K562 (cell line): Measurements from ENCODE around the gene NCDN. TPM values are rescaled to one million over a fixed set of nuclear protein-coding genes. Genes with fewer than 3 reads are reported as not detected.
A peak's percentile ranks its signal among the peaks of the same experiment; 100 is the strongest.

Experiments used
- ATAC-seq: fragments of 200-7000 bp; cut with Tn5 transposase; 3 replicates; pipeline ENCODE4 v1.9.1; 2020; ENCODE audit warnings: moderate library complexity
- BruUV-seq: library from RNA; stranded (reverse); fragments of 400-500 nt; replicated peaks from 2 replicates; lab custom pipeline; 2021; lab: Mats Ljungman, UMichigan
- CTCF ChIA-PET: fragments of 300-600 bp; formaldehyde crosslinking; extraction: SDS; loops from one replicate; lab custom pipeline; 2021; ENCODE audit warnings: low intra/inter-chr PET ratio; lab: Yijun Ruan, JAX
- POLR2A ChIA-PET: fragments of 300-600, 350-650 bp; sonication (Branson Sonifier 250); formaldehyde crosslinking; extraction: SDS; loops from one replicate; lab custom pipeline; 2021; ENCODE audit warnings: antibody characterized with exemption, inconsistent platforms; lab: Yijun Ruan, JAX
- DNase-seq, 4 experiments: peaks; one replicate each; pipeline versions ENCODE4 v3.0.0 to v3.0.0-alpha.2; 2011 to 2018; ENCODE audit warnings: low spot score in 3 of 4, mixed read lengths in 3 of 4; ENCODE audit errors: extremely low read depth in 1 of 4
- FAIRE-seq: peaks from 2 replicates; lab custom pipeline; 2011; peaks lifted over from hg19 to GRCh38; lab: Jason Lieb, UNC
- H2AFZ ChIP-seq: 2 replicates; pipeline ENCODE4 v1.6.0; 2011; ENCODE audit warnings: low read depth, low read length, control low read depth, inconsistent platforms
- H3K27ac ChIP-seq: fragments of 200-600 bp; 3 replicates; pipeline ENCODE4 v1.8.0; 2011; ENCODE audit warnings: low read depth, mild to moderate bottlenecking, control low read depth, inconsistent platforms, low read length, moderate library complexity, mixed read lengths; ENCODE audit errors: extremely low read depth
- H3K27me3 ChIP-seq, 2 experiments: fragments of 300-600 bp in 1 of 2; 2 replicates in 1 of 2; 3 replicates in 1 of 2; pipeline versions ENCODE4 v1.6.0 to v1.8.0; 2011; ENCODE audit warnings: inconsistent platforms in 2 of 2, low read length in 2 of 2, mild to moderate bottlenecking in 1 of 2, mixed read lengths in 1 of 2, moderate library complexity in 1 of 2; ENCODE audit not compliant: control insufficient read depth in 2 of 2, insufficient read depth in 2 of 2
- H3K36me3 ChIP-seq: fragments of 300-600 bp; 3 replicates; pipeline ENCODE4 v1.8.0; 2011; ENCODE audit warnings: mild to moderate bottlenecking, low read length, inconsistent platforms; ENCODE audit not compliant: control insufficient read depth, insufficient read depth
- H3K4me1 ChIP-seq, 2 experiments: fragments of 200-600 bp in 1 of 2; replicated peaks in 1 of 2; 2 replicates in 1 of 2; 3 replicates in 1 of 2; pipeline versions ENCODE4 v1.5.1 to v1.8.0; 2011; ENCODE audit warnings: inconsistent platforms in 2 of 2, low read length in 2 of 2, mild to moderate bottlenecking in 1 of 2, mixed read lengths in 1 of 2, moderate library complexity in 1 of 2; ENCODE audit not compliant: control insufficient read depth in 2 of 2, insufficient read depth in 2 of 2
- H3K4me2 ChIP-seq: 2 replicates; pipeline ENCODE4 v1.6.1; 2011; ENCODE audit warnings: low read length, control low read depth, inconsistent platforms, mixed read lengths; ENCODE audit not compliant: insufficient read depth
- H3K4me3 ChIP-seq: fragments of 200-600 bp; sonication (generic), shearing (Covaris generic); 2 replicates; pipeline ENCODE4 v1.5.1; 2016; ENCODE audit warnings: control low read depth, inconsistent platforms
- H3K79me2 ChIP-seq: fragments of 200-600 bp; 3 replicates; pipeline ENCODE4 v1.8.0; 2011; ENCODE audit warnings: low read length, inconsistent platforms; ENCODE audit not compliant: control insufficient read depth, insufficient read depth
- H3K9ac ChIP-seq, 2 experiments: 2 replicates each; pipeline versions ENCODE4 v1.6.0 to v1.6.1; 2011; ENCODE audit warnings: low read depth in 2 of 2, low read length in 2 of 2, control low read depth in 1 of 2, inconsistent platforms in 1 of 2, mild to moderate bottlenecking in 1 of 2, mixed read lengths in 1 of 2; ENCODE audit not compliant: insufficient read depth in 1 of 2
- H3K9me1 ChIP-seq: one replicate; pipeline ENCODE4 v1.6.0; 2011; ENCODE audit warnings: inconsistent platforms, mild to moderate bottlenecking, low read length, moderate library complexity; ENCODE audit not compliant: control insufficient read depth, insufficient read depth
- H3K9me3 ChIP-seq: replicated peaks from 2 replicates; pipeline ENCODE4 v1.5.1; 2011; ENCODE audit warnings: low read depth, low read length, inconsistent platforms; ENCODE audit not compliant: control insufficient read depth, insufficient read depth
- H4K20me1 ChIP-seq: replicated peaks from 2 replicates; pipeline ENCODE4 v1.6.1; 2011; ENCODE audit warnings: low read length, inconsistent platforms, mixed read lengths; ENCODE audit not compliant: control insufficient read depth, insufficient read depth
- ARNT ChIP-seq, 2 experiments: fragments of 450-650 bp; IDR thresholded peaks; 2 replicates each; pipeline ENCODE4 v1.6.1; 2016; ENCODE audit warnings: mild to moderate bottlenecking in 1 of 2
- ATF7 ChIP-seq: fragments of 450-650 bp; IDR thresholded peaks from 2 replicates; pipeline ENCODE4 v1.7.1; 2014; ENCODE audit warnings: mild to moderate bottlenecking, moderate library complexity
- CHD2 ChIP-seq: IDR thresholded peaks from 2 replicates; pipeline ENCODE4 v1.6.1; 2011; ENCODE audit warnings: low read depth, low read length
- FOXP4 ChIP-seq: sonication (generic); formaldehyde crosslinking; IDR thresholded peaks from 2 replicates; pipeline ENCODE4 v1.8.0; 2022; ENCODE audit warnings: mild to moderate bottlenecking, missing genetic modification reagents, borderline replicate concordance
- HDAC3 ChIP-seq: fragments of 450-650 bp; IDR thresholded peaks from 2 replicates; pipeline ENCODE4 v1.6.1; 2018; ENCODE audit warnings: borderline replicate concordance, mild to moderate bottlenecking, moderate library complexity; ENCODE audit not compliant: partially characterized antibody
- KAT7 ChIP-seq: sonication (generic); formaldehyde crosslinking; IDR thresholded peaks from 2 replicates; pipeline ENCODE4 v1.8.0; 2022; ENCODE audit warnings: missing genetic modification reagents, mild to moderate bottlenecking, borderline replicate concordance
- KDM5B ChIP-seq: fragments of 200-600 bp; sonication (generic); IDR thresholded peaks from 2 replicates; pipeline ENCODE4 v1.6.1; 2012; ENCODE audit warnings: low read depth, mild to moderate bottlenecking, moderate library complexity, low read length, control low read depth, inconsistent platforms; ENCODE audit not compliant: insufficient replicate concordance
- L3MBTL2 ChIP-seq: fragments of 450-650 bp; IDR thresholded peaks from 2 replicates; pipeline ENCODE4 v1.6.1; 2016; ENCODE audit warnings: mild to moderate bottlenecking, moderate library complexity
- MECOM ChIP-seq: fragments of 250-450 bp; sonication (Bioruptor Pico); IDR thresholded peaks from 2 replicates; pipeline ENCODE4 v1.8.0; 2022; ENCODE audit warnings: inconsistent platforms
- MLX ChIP-seq, 2 experiments: fragments of 450-650 bp in 1 of 2; sonication (generic) in 1 of 2; formaldehyde crosslinking; conservative IDR thresholded peaks; 2 replicates each; pipeline versions ENCODE4 v1.4.0 to v1.8.1; 2020 to 2022; ENCODE audit warnings: mild to moderate bottlenecking in 1 of 2, missing genetic modification reagents in 1 of 2
- TCF3 ChIP-seq: sonication (generic); formaldehyde crosslinking; IDR thresholded peaks from 2 replicates; pipeline ENCODE4 v1.4.0; 2020; ENCODE audit warnings: mild to moderate bottlenecking, missing genetic modification reagents
- USF2 ChIP-seq: sonication (generic); formaldehyde crosslinking; IDR thresholded peaks from 2 replicates; pipeline ENCODE4 v1.5.0; 2020; ENCODE audit warnings: missing genetic modification reagents
- ZNF133 ChIP-seq: fragments of 250-450 bp; sonication (Bioruptor Pico); IDR thresholded peaks from 2 replicates; pipeline ENCODE4 v1.4.0; 2020; ENCODE audit warnings: mild to moderate bottlenecking
- ZNF165 ChIP-seq: fragments of 250-450 bp; sonication (Bioruptor Pico); IDR thresholded peaks from 2 replicates; pipeline ENCODE4 v1.4.0; 2020; ENCODE audit warnings: borderline replicate concordance
- ZNF212 ChIP-seq: fragments of 450-650 bp; formaldehyde crosslinking; IDR thresholded peaks from 2 replicates; pipeline ENCODE4 v1.4.0; 2020; ENCODE audit warnings: mild to moderate bottlenecking
- ZNF507 ChIP-seq: conservative IDR thresholded peaks from 2 replicates; pipeline ENCODE4 v1.6.1; 2017; ENCODE audit warnings: missing genetic modification characterization, missing compliant biosample characterization
- ZNF512 ChIP-seq: IDR thresholded peaks from 2 replicates; pipeline ENCODE4 v1.6.1; 2016; ENCODE audit warnings: missing genetic modification characterization, missing compliant biosample characterization
- ZNF586 ChIP-seq: fragments of 450-650 bp; formaldehyde crosslinking; conservative IDR thresholded peaks from 2 replicates; pipeline ENCODE4 v1.4.0; 2020; ENCODE audit warnings: mild to moderate bottlenecking, moderate library complexity
- WGBS: fragments of 100-300 bp; shearing (Covaris generic); methylation state at CpG from one replicate; pipeline ENCODE4 v1.1.6; 2016; ENCODE audit warnings: low coverage, mixed read lengths; ENCODE audit not compliant: insufficient coverage; ENCODE audit errors: missing lambda C conversion rate; 5-methylcytosine and 5-hydroxymethylcytosine counted together
- in situ Hi-C: fragments of 300-500 bp; cut with MboI; formaldehyde crosslinking; loops from 4 replicates; pipeline ENCODE4 v1.15.0; 2018; ENCODE audit warnings: inconsistent platforms, mixed read lengths
- intact Hi-C: fragments of 100-400 bp; cut with micrococcal nuclease; formaldehyde crosslinking; loops from 2 replicates; pipeline ENCODE4 v1.14.2; 2022
- polyA plus RNA-seq, 8 experiments: library from polyadenylated mRNA; depleted of rRNA in 4 of 8; stranded (reverse) in 5 of 8; unstranded in 3 of 8; fragments of >200 nt; fragmentation: Nextera tagmentation in 2 of 8; fragmentation: Illumina TruSeq in 1 of 8; extraction: Ambion mirVana in 2 of 8; extraction: Trizol in 1 of 8; gene quantifications; 2 replicates each; pipeline versions ENCODE4 v1.2.1 to v1.2.3, GENCODE V29; 2011 to 2014; ENCODE audit warnings: inconsistent platforms in 1 of 8, missing spikeins in 1 of 8
- total RNA-seq, 7 experiments: library from RNA; depleted of rRNA in 6 of 7; stranded (reverse); fragments of >200 nt in 6 of 7; fragmentation: Illumina TruSeq in 2 of 7; extraction: Trizol in 2 of 7; gene quantifications; 2 replicates each; pipeline versions ENCODE4 v1.2.1 to v1.2.3, GENCODE V29; 2011 to 2021; ENCODE audit warnings: low replicate concordance in 1 of 7

Gene NCDN
- total and polyA plus RNA-seq, 9 of the 15 experiments (the other 6 are each of a cell fraction or from before 2014, with no cell fraction given): 1.9 to 35.1 (median 10.7) TPM

GRCh38 chr1:35588197-35588910 lies 30.8 kb downstream of the NCDN start:
- Histone ChIP-seq H3K4me2 (no peak overlapping the region), H3K79me2 (no peaks in the 10 kb centered on the region), H3K27me3 (no peaks in the 10 kb centered on the region), H3K36me3 (no peaks in the 10 kb centered on the region), H4K20me1 (no peaks in the 10 kb centered on the region), H3K9me3 (no peaks in the 10 kb centered on the region), H3K9me1 (no peaks in the 10 kb centered on the region), H3K4me1 (peaks cover 0 to 10% of the 10 kb centered on the region in 2 experiments; a peak in 2 of 5 replicates), H3K27ac (no peak overlapping the region), H2AFZ (no peak overlapping the region), H3K4me3 (no peak overlapping the region), H3K9ac (peak overlapping the region in 1 of 2 experiments; percentile 39; a peak in 1 of 4 replicates)
- in situ Hi-C loops (no loop called here), intact Hi-C loops (no loop called here)
- FAIRE-seq (no peak), DNase-seq (no peak), ATAC-seq (peak; percentile 11; the same call in 2 of the 3 replicates)
- POLR2A ChIA-PET: interaction anchor here (1.0 to 1.4 kb wide), 2 partner anchors 15 to 69 kb away, joined by 3 to 5 read pairs; no protein-coding TSS in a partner anchor
- CTCF ChIA-PET: no interaction called here
- 46% methylated on average over 15 of the region's 21 CpGs for WGBS
- BruUV-seq: no TSS peak
- no peak for TF ChIP-seq ZNF507 (tag)
- no peak for TF ChIP-seq L3MBTL2
- no peak for TF ChIP-seq KDM5B
- TF ChIP-seq ZNF133 (CRISPR knock-in tag): no peak
- TF ChIP-seq MECOM (CRISPR knock-in tag): no peak
- TF ChIP-seq ZNF586 (CRISPR knock-in tag): no peak
- no peak for TF ChIP-seq ZNF512
- TF ChIP-seq ZNF165 (CRISPR knock-in tag): no peak
- TF ChIP-seq USF2 (CRISPR knock-in tag): no peak
- no peak for TF ChIP-seq CHD2
- no peak for TF ChIP-seq HDAC3
- no peak for TF ChIP-seq ARNT (IDR thresholded peaks at IDR 0.05)
- no peak for TF ChIP-seq MLX (CRISPR knock-in tag; conservative IDR thresholded peaks at IDR 0.05)
- TF ChIP-seq FOXP4 (CRISPR knock-in tag): no peak
- TF ChIP-seq ATF7: no peak
- TF ChIP-seq KAT7 (CRISPR knock-in tag): no peak
- no peak for TF ChIP-seq TCF3
- no peak for TF ChIP-seq ZNF212
